ENCODE data around the gene PPARA.

DNA sequence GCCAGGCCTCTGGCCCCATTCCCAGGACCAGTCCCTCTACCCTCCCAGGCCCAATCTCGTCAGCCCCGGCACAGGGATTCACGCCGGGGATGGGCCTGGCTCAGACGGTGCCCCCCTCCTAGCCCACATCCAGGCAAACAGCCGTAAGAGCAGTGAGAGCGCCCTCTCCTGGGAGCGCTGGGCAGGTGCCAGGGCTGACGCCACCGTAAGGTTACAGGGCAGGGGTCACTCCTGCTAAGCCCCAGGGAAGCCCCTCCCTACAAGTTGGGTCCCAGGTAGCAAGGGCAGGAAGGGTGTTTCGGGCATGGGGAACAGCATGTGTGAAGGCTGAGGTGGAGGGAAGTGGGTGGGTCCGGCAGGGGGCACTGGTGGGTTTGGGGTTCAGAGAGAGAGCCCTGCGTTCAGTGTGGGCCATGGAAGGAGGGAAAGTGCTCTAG lies 19.2 kb upstream of the PPARA start:
- no peak for TF ChIP-seq EZH2 (IDR thresholded peaks at IDR 0.05; ENCODE audit: borderline replicate concordance, low read depth, low read length, severe bottlenecking)
- TF ChIP-seq, protein P1, sequence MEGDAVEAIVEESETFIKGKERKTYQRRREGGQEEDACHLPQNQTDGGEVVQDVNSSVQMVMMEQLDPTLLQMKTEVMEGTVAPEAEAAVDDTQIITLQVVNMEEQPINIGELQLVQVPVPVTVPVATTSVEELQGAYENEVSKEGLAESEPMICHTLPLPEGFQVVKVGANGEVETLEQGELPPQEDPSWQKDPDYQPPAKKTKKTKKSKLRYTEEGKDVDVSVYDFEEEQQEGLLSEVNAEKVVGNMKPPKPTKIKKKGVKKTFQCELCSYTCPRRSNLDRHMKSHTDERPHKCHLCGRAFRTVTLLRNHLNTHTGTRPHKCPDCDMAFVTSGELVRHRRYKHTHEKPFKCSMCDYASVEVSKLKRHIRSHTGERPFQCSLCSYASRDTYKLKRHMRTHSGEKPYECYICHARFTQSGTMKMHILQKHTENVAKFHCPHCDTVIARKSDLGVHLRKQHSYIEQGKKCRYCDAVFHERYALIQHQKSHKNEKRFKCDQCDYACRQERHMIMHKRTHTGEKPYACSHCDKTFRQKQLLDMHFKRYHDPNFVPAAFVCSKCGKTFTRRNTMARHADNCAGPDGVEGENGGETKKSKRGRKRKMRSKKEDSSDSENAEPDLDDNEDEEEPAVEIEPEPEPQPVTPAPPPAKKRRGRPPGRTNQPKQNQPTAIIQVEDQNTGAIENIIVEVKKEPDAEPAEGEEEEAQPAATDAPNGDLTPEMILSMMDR (IDR thresholded peaks at IDR 0.05; ENCODE audit: extremely low read depth in 1 of 2, insufficient read depth in 1 of 2, low read depth in 1 of 2, low read length in 2 of 2), result peak; percentile 46 to 59
- TF ChIP-seq MYC (IDR thresholded peaks at IDR 0.05; ENCODE audit: low read depth, low read length), result no peak
- TF ChIP-seq POLR2A (IDR thresholded peaks at IDR 0.05; ENCODE audit: low read depth, low read length), result no peak
